ENCODE data around the gene CCDC102A. TPM values are rescaled to one million over a fixed set of nuclear protein-coding genes. Genes with fewer than 3 reads are reported as not detected.

Gene CCDC102A
- total and polyA plus RNA-seq, 2 of the 13 experiments (the other 11 are each of a cell fraction or from before 2014, with no cell fraction given) = 2.1 to 2.8 TPM

DNA sequence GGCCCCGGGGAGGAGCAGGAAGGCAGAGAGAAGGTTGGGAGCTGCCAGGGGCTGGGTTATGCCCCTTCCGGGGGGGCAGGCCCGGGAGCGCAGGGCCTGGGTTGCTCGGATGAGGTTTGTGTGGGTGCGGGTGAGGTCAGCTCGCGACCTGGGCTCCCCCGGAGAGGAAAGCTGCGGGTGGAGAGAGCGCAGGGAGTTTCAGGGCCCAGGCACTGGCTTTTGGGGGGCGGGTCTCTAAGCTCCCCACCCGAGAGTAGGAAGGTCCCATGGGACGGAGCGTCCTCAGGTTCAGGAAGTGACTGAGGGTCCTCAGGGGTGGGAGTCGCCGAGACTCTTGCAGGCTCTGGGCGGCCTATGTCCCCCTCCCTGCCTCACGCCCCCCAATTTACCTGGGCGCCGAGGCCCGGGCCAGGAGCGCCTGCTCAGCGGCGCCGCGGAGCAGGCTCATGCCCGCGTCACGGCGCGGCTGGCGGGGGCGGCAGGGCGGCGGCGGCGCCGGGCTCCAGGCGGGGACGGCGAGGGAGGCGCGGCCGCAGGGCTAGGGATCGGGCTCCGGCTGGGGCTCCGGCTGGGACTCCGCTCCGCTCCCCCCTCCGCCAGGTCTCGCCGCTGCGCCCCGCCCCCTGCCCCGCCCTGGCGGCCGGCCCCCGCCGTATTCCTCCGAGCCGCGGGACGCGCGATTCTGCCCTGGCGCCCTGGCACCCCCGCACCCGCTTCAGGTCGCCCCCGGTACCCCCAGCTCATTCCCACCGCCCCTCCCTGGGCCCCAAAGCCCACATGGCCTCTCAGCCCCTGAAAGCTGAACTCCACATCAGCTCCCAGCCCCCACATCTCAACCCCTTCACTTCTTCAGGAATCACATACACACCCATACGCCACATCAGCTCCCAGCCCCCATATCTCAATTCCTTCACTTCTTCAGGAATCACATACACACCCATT, 50.2 kb downstream of the CCDC102A start, which contains the start of gene DOK4 (continued):
- TF ChIP-seq, protein P1, sequence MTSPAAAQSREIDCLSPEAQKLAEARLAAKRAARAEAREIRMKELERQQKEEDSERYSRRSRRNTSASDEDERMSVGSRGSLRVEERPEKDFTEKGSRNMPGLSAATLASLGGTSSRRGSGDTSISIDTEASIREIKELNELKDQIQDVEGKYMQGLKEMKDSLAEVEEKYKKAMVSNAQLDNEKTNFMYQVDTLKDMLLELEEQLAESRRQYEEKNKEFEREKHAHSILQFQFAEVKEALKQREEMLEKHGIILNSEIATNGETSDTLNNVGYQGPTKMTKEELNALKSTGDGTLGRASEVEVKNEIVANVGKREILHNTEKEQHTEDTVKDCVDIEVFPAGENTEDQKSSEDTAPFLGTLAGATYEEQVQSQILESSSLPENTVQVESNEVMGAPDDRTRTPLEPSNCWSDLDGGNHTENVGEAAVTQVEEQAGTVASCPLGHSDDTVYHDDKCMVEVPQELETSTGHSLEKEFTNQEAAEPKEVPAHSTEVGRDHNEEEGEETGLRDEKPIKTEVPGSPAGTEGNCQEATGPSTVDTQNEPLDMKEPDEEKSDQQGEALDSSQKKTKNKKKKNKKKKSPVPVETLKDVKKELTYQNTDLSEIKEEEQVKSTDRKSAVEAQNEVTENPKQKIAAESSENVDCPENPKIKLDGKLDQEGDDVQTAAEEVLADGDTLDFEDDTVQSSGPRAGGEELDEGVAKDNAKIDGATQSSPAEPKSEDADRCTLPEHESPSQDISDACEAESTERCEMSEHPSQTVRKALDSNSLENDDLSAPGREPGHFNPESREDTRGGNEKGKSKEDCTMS (CRISPR knock-in tag; conservative IDR thresholded peaks at IDR 0.05) = no peak
- no peak for TF ChIP-seq HOXA9 (CRISPR knock-in tag; IDR thresholded peaks at IDR 0.05; ENCODE audit: borderline replicate concordance)
- no peak; the same call in 1 of the 2 replicates for TF ChIP-seq ZNF543 (CRISPR knock-in tag; IDR thresholded peaks at IDR 0.05)
- no peak for TF ChIP-seq FOXO1 (CRISPR knock-in tag; IDR thresholded peaks at IDR 0.05)
- TF ChIP-seq, protein P2, sequence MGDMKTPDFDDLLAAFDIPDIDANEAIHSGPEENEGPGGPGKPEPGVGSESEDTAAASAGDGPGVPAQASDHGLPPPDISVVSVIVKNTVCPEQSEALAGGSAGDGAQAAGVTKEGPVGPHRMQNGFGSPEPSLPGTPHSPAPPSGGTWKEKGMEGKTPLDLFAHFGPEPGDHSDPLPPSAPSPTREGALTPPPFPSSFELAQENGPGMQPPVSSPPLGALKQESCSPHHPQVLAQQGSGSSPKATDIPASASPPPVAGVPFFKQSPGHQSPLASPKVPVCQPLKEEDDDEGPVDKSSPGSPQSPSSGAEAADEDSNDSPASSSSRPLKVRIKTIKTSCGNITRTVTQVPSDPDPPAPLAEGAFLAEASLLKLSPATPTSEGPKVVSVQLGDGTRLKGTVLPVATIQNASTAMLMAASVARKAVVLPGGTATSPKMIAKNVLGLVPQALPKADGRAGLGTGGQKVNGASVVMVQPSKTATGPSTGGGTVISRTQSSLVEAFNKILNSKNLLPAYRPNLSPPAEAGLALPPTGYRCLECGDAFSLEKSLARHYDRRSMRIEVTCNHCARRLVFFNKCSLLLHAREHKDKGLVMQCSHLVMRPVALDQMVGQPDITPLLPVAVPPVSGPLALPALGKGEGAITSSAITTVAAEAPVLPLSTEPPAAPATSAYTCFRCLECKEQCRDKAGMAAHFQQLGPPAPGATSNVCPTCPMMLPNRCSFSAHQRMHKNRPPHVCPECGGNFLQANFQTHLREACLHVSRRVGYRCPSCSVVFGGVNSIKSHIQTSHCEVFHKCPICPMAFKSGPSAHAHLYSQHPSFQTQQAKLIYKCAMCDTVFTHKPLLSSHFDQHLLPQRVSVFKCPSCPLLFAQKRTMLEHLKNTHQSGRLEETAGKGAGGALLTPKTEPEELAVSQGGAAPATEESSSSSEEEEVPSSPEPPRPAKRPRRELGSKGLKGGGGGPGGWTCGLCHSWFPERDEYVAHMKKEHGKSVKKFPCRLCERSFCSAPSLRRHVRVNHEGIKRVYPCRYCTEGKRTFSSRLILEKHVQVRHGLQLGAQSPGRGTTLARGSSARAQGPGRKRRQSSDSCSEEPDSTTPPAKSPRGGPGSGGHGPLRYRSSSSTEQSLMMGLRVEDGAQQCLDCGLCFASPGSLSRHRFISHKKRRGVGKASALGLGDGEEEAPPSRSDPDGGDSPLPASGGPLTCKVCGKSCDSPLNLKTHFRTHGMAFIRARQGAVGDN (CRISPR knock-in tag; IDR thresholded peaks at IDR 0.05) = peak; percentile 22; the same call in 1 of the 2 replicates
- peak; percentile 93; the same call in 1 of the 2 replicates for TF ChIP-seq ZFP82 (CRISPR knock-in tag; IDR thresholded peaks at IDR 0.05; ENCODE audit: borderline replicate concordance)
- TF ChIP-seq SOX5 (CRISPR knock-in tag; IDR thresholded peaks at IDR 0.05; ENCODE audit: borderline replicate concordance) = no peak; the same call in 1 of the 2 replicates
- no peak for TF ChIP-seq ZNF431 (CRISPR knock-in tag; IDR thresholded peaks at IDR 0.05; ENCODE audit: borderline replicate concordance, low read depth)
- no peak for TF ChIP-seq ZNF253 (CRISPR knock-in tag; IDR thresholded peaks at IDR 0.05; ENCODE audit: borderline replicate concordance)
- TF ChIP-seq, protein P3, sequence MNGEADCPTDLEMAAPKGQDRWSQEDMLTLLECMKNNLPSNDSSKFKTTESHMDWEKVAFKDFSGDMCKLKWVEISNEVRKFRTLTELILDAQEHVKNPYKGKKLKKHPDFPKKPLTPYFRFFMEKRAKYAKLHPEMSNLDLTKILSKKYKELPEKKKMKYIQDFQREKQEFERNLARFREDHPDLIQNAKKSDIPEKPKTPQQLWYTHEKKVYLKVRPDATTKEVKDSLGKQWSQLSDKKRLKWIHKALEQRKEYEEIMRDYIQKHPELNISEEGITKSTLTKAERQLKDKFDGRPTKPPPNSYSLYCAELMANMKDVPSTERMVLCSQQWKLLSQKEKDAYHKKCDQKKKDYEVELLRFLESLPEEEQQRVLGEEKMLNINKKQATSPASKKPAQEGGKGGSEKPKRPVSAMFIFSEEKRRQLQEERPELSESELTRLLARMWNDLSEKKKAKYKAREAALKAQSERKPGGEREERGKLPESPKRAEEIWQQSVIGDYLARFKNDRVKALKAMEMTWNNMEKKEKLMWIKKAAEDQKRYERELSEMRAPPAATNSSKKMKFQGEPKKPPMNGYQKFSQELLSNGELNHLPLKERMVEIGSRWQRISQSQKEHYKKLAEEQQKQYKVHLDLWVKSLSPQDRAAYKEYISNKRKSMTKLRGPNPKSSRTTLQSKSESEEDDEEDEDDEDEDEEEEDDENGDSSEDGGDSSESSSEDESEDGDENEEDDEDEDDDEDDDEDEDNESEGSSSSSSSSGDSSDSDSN (CRISPR knock-in tag; IDR thresholded peaks at IDR 0.05) = peak; percentile 83
- TF ChIP-seq, protein P4, sequence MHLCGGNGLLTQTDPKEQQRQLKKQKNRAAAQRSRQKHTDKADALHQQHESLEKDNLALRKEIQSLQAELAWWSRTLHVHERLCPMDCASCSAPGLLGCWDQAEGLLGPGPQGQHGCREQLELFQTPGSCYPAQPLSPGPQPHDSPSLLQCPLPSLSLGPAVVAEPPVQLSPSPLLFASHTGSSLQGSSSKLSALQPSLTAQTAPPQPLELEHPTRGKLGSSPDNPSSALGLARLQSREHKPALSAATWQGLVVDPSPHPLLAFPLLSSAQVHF (CRISPR knock-in tag; IDR thresholded peaks at IDR 0.05) = no peak
- no peak for TF ChIP-seq ZNF747 (CRISPR knock-in tag; IDR thresholded peaks at IDR 0.05; ENCODE audit: borderline replicate concordance)
- no peak for TF ChIP-seq ZSCAN22 (CRISPR knock-in tag; IDR thresholded peaks at IDR 0.05)
- TF ChIP-seq, protein P5, sequence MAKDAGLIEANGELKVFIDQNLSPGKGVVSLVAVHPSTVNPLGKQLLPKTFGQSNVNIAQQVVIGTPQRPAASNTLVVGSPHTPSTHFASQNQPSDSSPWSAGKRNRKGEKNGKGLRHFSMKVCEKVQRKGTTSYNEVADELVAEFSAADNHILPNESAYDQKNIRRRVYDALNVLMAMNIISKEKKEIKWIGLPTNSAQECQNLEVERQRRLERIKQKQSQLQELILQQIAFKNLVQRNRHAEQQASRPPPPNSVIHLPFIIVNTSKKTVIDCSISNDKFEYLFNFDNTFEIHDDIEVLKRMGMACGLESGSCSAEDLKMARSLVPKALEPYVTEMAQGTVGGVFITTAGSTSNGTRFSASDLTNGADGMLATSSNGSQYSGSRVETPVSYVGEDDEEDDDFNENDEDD (CRISPR knock-in tag; IDR thresholded peaks at IDR 0.05; ENCODE audit: borderline replicate concordance) = no peak
- TF ChIP-seq ZSCAN20 (CRISPR knock-in tag; IDR thresholded peaks at IDR 0.05; ENCODE audit: borderline replicate concordance) = no peak
- TF ChIP-seq TCF7 (IDR thresholded peaks at IDR 0.05; ENCODE audit: low read depth) = no peak
- TF ChIP-seq KLF16 (CRISPR knock-in tag; IDR thresholded peaks at IDR 0.05) = no peak; a peak in 1 of 4 replicates

Measured in HepG2 (cell line).